Spleen (tissue), 11 donors: ENCODE results near the gene PLA1A. TPM values are rescaled to one million over a fixed set of nuclear protein-coding genes. Genes with fewer than 3 reads are reported as not detected.

Experiments
- DNase-seq: peaks from one replicate; pipeline ENCODE4 v3.0.0-alpha.2; 2020
- H3K27ac ChIP-seq, 8 donors: fragments of 200-600 bp; sonication (generic) in 7 of 8; 1 replicate in 4 of 8; 2 replicates in 4 of 8; pipeline versions ENCODE4 v1.5.0 to v1.8.0; 2016 to 2021; ENCODE audit warnings: inconsistent platforms in 4 of 8, mild to moderate bottlenecking in 4 of 8, moderate library complexity in 1 of 8
- H3K27me3 ChIP-seq, 7 donors: fragments of 200-600 bp; sonication (generic) in 6 of 7; replicated peaks in 1 of 7; 1 replicate in 4 of 7; 2 replicates in 3 of 7; pipeline versions ENCODE4 v1.5.0 to v1.8.0; 2016 to 2021; ENCODE audit warnings: inconsistent platforms in 3 of 7, mild to moderate bottlenecking in 1 of 7
- H3K36me3 ChIP-seq, 6 donors: fragments of 200-600 bp; sonication (generic) in 5 of 6; 1 replicate in 4 of 6; 2 replicates in 2 of 6; pipeline versions ENCODE4 v1.5.0 to v1.8.0; 2016 to 2021; ENCODE audit warnings: inconsistent platforms in 2 of 6
- H3K4me1 ChIP-seq, 6 donors: fragments of 200-600 bp; sonication (generic) in 5 of 6; 1 replicate in 3 of 6; 2 replicates in 3 of 6; pipeline versions ENCODE4 v1.5.0 to v1.8.0; 2016 to 2021; ENCODE audit warnings: inconsistent platforms in 3 of 6
- H3K4me3 ChIP-seq, 8 donors: fragments of 200-600 bp; sonication (generic) in 7 of 8; 1 replicate in 4 of 8; 2 replicates in 4 of 8; pipeline versions ENCODE4 v1.5.0 to v1.8.0; 2016 to 2021; ENCODE audit warnings: inconsistent platforms in 4 of 8, mild to moderate bottlenecking in 4 of 8, moderate library complexity in 2 of 8
- H3K9me3 ChIP-seq, 8 donors: fragments of 200-600 bp; sonication (generic) in 7 of 8; 1 replicate in 4 of 8; 2 replicates in 4 of 8; pipeline versions ENCODE4 v1.5.0 to v1.8.0; 2016 to 2021; ENCODE audit warnings: inconsistent platforms in 4 of 8
- CTCF ChIP-seq, 11 experiments: fragments of 200-600 bp in 7 of 11; fragments of 450-650 bp in 4 of 11; sonication (generic) in 4 of 11; IDR thresholded peaks in 8 of 11; conservative IDR thresholded peaks in 3 of 11; 1 replicate in 7 of 11; 2 replicates in 4 of 11; pipeline versions ENCODE4 v1.4.0 to v1.8.0; 2016 to 2021; ENCODE audit warnings: antibody characterized with exemption in 11 of 11, inconsistent platforms in 4 of 11, mild to moderate bottlenecking in 1 of 11
- POLR2A ChIP-seq, 3 donors: fragments of 450-650 bp; IDR thresholded peaks; one replicate each; pipeline ENCODE4 v1.5.1; 2017; ENCODE audit warnings: antibody characterized with exemption in 3 of 3, mild to moderate bottlenecking in 1 of 3
- POLR2AphosphoS5 ChIP-seq, 3 donors: sonication (generic); formaldehyde crosslinking; IDR thresholded peaks; one replicate each; pipeline ENCODE4 v1.5.1; 2017; ENCODE audit warnings: antibody characterized with exemption in 3 of 3
- WGBS, 5 donors: extraction: QIAGEN DNeasy Blood & Tissue Kit in 3 of 5; methylation state at CpG; one replicate each; pipeline versions ENCODE4 v1.1.5 to v1.1.7; 2013 to 2018; 5-methylcytosine and 5-hydroxymethylcytosine counted together
- intact Hi-C: fragments of 100-400 bp; cut with DNase I; formaldehyde crosslinking; loops from one replicate; pipeline ENCODE4 v1.15.0; 2023; ENCODE audit warnings: low total_unique reads
- polyA plus RNA-seq, 3 donors: library from polyadenylated mRNA; stranded (reverse); fragments of 200-250 nt; gene quantifications; one replicate each; pipeline ENCODE4 v1.2.1, GENCODE V29; 2013
- total RNA-seq, 7 donors: library from RNA; depleted of rRNA in 3 of 7; stranded (reverse); fragments of >200 nt in 3 of 7; fragmentation: NEBNext Ultra II Directional in 4 of 7; extraction: Animal tissue kit (Norgen Biotek cat#: 25700) in 4 of 7; gene quantifications; one replicate each; pipeline versions ENCODE4 v1.1.0 to v1.2.1, GENCODE V29; 2016 to 2021
- donor health status: healthy with polysubstance abuse.
- donor health status: DM: no; HTN: no; CAD: no; lungs with moderate emphysema.
- donor health status: DM: no; HTN: no; CAD: no.
- donor health status: Bipolar disorder and iron deficiency.
- donor health status: healthy.
- donor health status: DM: no; HTN: no; CAD: no.
- donor health status: DM: yes; HTN: yes; CAD: no.

PLA1A gene
- total and polyA plus RNA-seq, 10 donors = 0.27 to 6.8 (median 0.79) TPM; not detected in 1

GRCh38 chr3:119595639-119596334 lies 1.9 kb upstream of the PLA1A start:
- H3K4me1 ChIP-seq = peaks cover 0 to 37% (median 24%) of the 10 kb centered on the region in 6 donors

GRCh38 chr3:119596398-119596797 lies 1.3 kb upstream of the PLA1A start:
- TF ChIP-seq POLR2A (IDR thresholded peaks at IDR 0.05) = no peak
- no peak for TF ChIP-seq CTCF (IDR thresholded peaks at IDR 0.05 in 8 of 11, conservative IDR thresholded peaks at IDR 0.05 in 3 of 11)
- TF ChIP-seq POLR2AphosphoS5 (IDR thresholded peaks at IDR 0.05) = no peak
- peaks cover 0 to 42% (median 24%) of the 10 kb centered on the region in 6 donors for H3K4me1 ChIP-seq
- 73 to 85% (median 76%) methylated on average over 6 of the region's 6 CpGs for WGBS, 5 donors
- H3K9me3 ChIP-seq = no peaks in the 10 kb centered on the region
- DNase-seq = no peak
- H3K4me3 ChIP-seq = no peak overlapping the region
- intact Hi-C loops = no loop called here
- no peaks in the 10 kb centered on the region for H3K27me3 ChIP-seq
- H3K27ac ChIP-seq = peak overlapping the region in 7 of 8 donors; percentile 24 to 80 (median 69)
- no peaks in the 10 kb centered on the region for H3K36me3 ChIP-seq

More at GRCh38 chr3:119595639-119596334, 1.9 kb upstream of the PLA1A start:
- DNase-seq = no peak
- 72 to 83% (median 80%) methylated on average over 7 of the region's 7 CpGs for WGBS, 5 donors
- intact Hi-C loops = no loop called here
- no peak for TF ChIP-seq CTCF (IDR thresholded peaks at IDR 0.05 in 8 of 11, conservative IDR thresholded peaks at IDR 0.05 in 3 of 11)
- TF ChIP-seq POLR2AphosphoS5 (IDR thresholded peaks at IDR 0.05) = no peak
- no peak for TF ChIP-seq POLR2A (IDR thresholded peaks at IDR 0.05)
- H3K9me3 ChIP-seq = peaks cover 0 to 3% (median 0%) of the 10 kb centered on the region in 8 donors
- H3K4me3 ChIP-seq = peak overlapping the region in 2 of 8 donors; percentile 18 to 20
- no peaks in the 10 kb centered on the region for H3K27me3 ChIP-seq
- no peaks in the 10 kb centered on the region for H3K36me3 ChIP-seq
- H3K27ac ChIP-seq = peak overlapping the region in 5 of 8 donors; percentile 4 to 80 (median 38)

GRCh38 chr3:119598410-119599098 lies 869 bp downstream of the PLA1A start:
- Histone ChIP-seq H3K36me3 (no peaks in the 10 kb centered on the region), H3K27me3 (no peaks in the 10 kb centered on the region), H3K9me3 (no peaks in the 10 kb centered on the region), H3K4me3 (no peak overlapping the region), H3K4me1 (peaks cover 0 to 42% (median 24%) of the 10 kb centered on the region in 6 donors), H3K27ac (peak overlapping the region in 2 of 8 donors; percentile 75 to 80)
- no peak for TF ChIP-seq POLR2AphosphoS5 (IDR thresholded peaks at IDR 0.05)
- no peak for TF ChIP-seq CTCF (IDR thresholded peaks at IDR 0.05 in 8 of 11, conservative IDR thresholded peaks at IDR 0.05 in 3 of 11)
- TF ChIP-seq POLR2A (IDR thresholded peaks at IDR 0.05) = no peak
- WGBS, 5 donors = 85 to 96% (median 87%) methylated on average over 1 of the region's 1 CpG
- DNase-seq = no peak
- intact Hi-C loops = no loop called here
